ENCODE data around the gene OR52W1.

Gene OR52W1

DNA sequence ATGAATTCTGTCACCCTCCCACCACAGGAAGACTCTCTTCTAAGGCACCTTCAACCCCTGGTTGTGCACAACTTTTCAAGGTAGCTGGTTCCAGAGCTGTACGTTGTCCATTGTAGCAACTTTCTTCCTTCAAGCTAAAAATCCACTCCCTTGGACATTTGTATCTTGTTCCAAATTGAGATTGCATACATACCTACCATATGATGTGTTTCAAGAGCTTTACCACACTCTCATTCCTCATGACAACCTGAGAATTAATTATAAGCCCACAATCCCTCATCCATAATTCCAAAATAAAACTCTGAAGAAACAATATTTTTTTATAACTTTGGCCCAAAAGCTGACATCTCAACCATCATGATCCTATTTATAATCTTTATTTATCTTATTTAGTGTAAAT lies 3.0 kb downstream of the OR52W1 start:
- H3K4me1 ChIP-seq (ENCODE audit: control insufficient read depth in 1 of 2, insufficient read depth in 2 of 2, low read length in 2 of 2), result peaks cover 0 to 2% of the 10 kb centered on the region in 2 experiments
- H3K79me1 ChIP-seq (ENCODE audit: low read length), result no peaks in the 10 kb centered on the region
- no peak overlapping the region for H2BK12ac ChIP-seq (ENCODE audit: low read length)
- no peak overlapping the region for H3K4ac ChIP-seq (ENCODE audit: low read depth, low read length)
- peaks cover 0 to 8% of the 10 kb centered on the region in 2 experiments for H3K36me3 ChIP-seq (ENCODE audit: control insufficient read depth in 1 of 2, insufficient read depth in 2 of 2, low read length in 2 of 2)
- H3K18ac ChIP-seq (ENCODE audit: low read length), result no peak overlapping the region
- no peak overlapping the region for H3K4me3 ChIP-seq (ENCODE audit: low read depth, low read length)
- no peak overlapping the region for H3K4me2 ChIP-seq (ENCODE audit: low read length)
- no peak overlapping the region for H4K8ac ChIP-seq (ENCODE audit: low read depth, low read length)
- H3K14ac ChIP-seq (ENCODE audit: low read length), result no peak overlapping the region
- H3K27me3 ChIP-seq (ENCODE audit: insufficient read depth, low read length), result no peaks in the 10 kb centered on the region
- no peak overlapping the region for H4K91ac ChIP-seq (ENCODE audit: low read depth, low read length)
- peak in 1 of 2 donors; percentile 18 for DNase-seq
- H2AK5ac ChIP-seq (ENCODE audit: low read length), result no peak overlapping the region
- H3K9me3 ChIP-seq (ENCODE audit: insufficient read depth, low read depth, low read length), result peaks cover 2% of the 10 kb centered on the region
- no CpG with 5 or more reads among the region's 1 CpG for WGBS (ENCODE audit: extremely low coverage, insufficient coverage, insufficient read length)
- no peak overlapping the region for H3K23ac ChIP-seq (ENCODE audit: low read length)
- H3K9ac ChIP-seq (ENCODE audit: low read length), result no peak overlapping the region
- no peak overlapping the region for H3K27ac ChIP-seq (ENCODE audit: low read depth, low read length)
- H2BK5ac ChIP-seq (ENCODE audit: low read depth, low read length, poor library complexity), result no peak overlapping the region
- H2BK120ac ChIP-seq (ENCODE audit: insufficient read depth, low read length, poor library complexity), result no peak overlapping the region
- H2AFZ ChIP-seq (ENCODE audit: insufficient read depth, low read length, poor library complexity), result no peak overlapping the region
- no peak overlapping the region for H4K12ac ChIP-seq (ENCODE audit: low read depth, low read length)
- no peaks in the 10 kb centered on the region for H3K79me2 ChIP-seq (ENCODE audit: control insufficient read depth, insufficient read depth, low read length, poor library complexity)

DNA sequence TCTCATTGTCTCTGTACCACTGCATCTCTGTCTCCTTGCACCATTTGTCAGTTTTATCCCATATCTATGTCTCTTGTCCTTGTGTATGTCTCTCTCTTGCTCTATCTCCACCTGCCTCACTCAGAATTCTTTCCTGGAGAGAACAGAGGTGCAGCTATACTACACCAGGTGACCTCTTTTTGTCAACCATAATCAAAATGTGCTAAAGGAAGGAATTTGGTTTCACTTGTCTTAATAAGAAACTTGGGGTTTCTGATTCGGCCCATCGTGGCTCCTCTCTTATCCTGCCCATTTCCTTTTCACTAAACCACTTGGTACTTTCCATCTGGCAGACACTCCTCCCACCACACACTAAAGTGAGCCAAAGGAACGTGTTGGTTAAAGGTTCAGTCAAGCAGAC lies 4.3 kb downstream of the OR52W1 start:
- H3K27ac ChIP-seq (ENCODE audit: low read depth, low read length), result no peak overlapping the region
- WGBS (ENCODE audit: extremely low coverage, insufficient coverage, insufficient read length), result no CpG with 5 or more reads among the region's 3 CpGs

DNA sequence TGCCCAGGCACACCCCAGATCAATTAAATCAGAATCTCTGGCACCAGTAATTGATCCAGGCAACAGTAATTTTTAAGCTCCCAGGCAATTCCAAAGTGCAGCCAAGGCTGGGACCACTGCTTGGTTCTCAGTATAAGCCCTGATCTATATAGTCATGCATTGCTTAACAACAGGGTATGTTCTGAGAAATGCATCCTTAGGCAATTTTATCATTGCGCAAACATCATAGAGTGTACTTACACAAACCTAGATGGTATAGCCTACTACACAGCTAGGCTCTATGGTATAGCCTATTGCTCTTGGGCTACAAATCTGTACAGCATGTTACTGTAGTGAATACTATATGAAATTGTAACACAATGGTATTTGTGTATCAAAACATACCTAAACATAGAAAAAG lies 5.7 kb downstream of the OR52W1 start:
- Histone ChIP-seq H4K12ac (ENCODE audit: low read depth, low read length) (no peak overlapping the region), H3K79me2 (ENCODE audit: control insufficient read depth, insufficient read depth, low read length, poor library complexity) (no peaks in the 10 kb centered on the region), H3K14ac (ENCODE audit: low read length) (no peak overlapping the region), H3K18ac (ENCODE audit: low read length) (no peak overlapping the region), H2BK5ac (ENCODE audit: low read depth, low read length, poor library complexity) (no peak overlapping the region), H3K4ac (ENCODE audit: low read depth, low read length) (no peak overlapping the region), H3K4me3 (ENCODE audit: low read depth, low read length) (no peak overlapping the region), H3K36me3 (ENCODE audit: control insufficient read depth in 1 of 2, insufficient read depth in 2 of 2, low read length in 2 of 2) (peaks cover 3 to 14% of the 10 kb centered on the region in 2 experiments), H3K4me1 (ENCODE audit: control insufficient read depth in 1 of 2, insufficient read depth in 2 of 2, low read length in 2 of 2) (no peaks in the 10 kb centered on the region), H4K91ac (ENCODE audit: low read depth, low read length) (no peak overlapping the region), H3K27ac (ENCODE audit: low read depth, low read length) (no peak overlapping the region), H3K9ac (ENCODE audit: low read length) (no peak overlapping the region), H3K79me1 (ENCODE audit: low read length) (no peaks in the 10 kb centered on the region), H3K23ac (ENCODE audit: low read length) (no peak overlapping the region), H2BK120ac (ENCODE audit: insufficient read depth, low read length, poor library complexity) (no peak overlapping the region), H3K27me3 (ENCODE audit: insufficient read depth, low read length) (no peaks in the 10 kb centered on the region), H3K4me2 (ENCODE audit: low read length) (no peak overlapping the region), H2AK5ac (ENCODE audit: low read length) (no peak overlapping the region), H4K8ac (ENCODE audit: low read depth, low read length) (no peak overlapping the region), H2BK12ac (ENCODE audit: low read length) (no peak overlapping the region), H3K9me3 (ENCODE audit: insufficient read depth, low read depth, low read length) (peaks cover under 1% of the 10 kb centered on the region), H2AFZ (ENCODE audit: insufficient read depth, low read length, poor library complexity) (no peak overlapping the region)
- WGBS (ENCODE audit: extremely low coverage, insufficient coverage, insufficient read length), result no CpG with 5 or more reads among the region's 1 CpG
- peak; percentile 43 to 97 for DNase-seq

More for the DNA sequence above, 4.3 kb downstream of the OR52W1 start:
- H3K9ac ChIP-seq (ENCODE audit: low read length), result no peak overlapping the region
- no peak overlapping the region for H4K91ac ChIP-seq (ENCODE audit: low read depth, low read length)
- no peaks in the 10 kb centered on the region for H3K4me1 ChIP-seq (ENCODE audit: control insufficient read depth in 1 of 2, insufficient read depth in 2 of 2, low read length in 2 of 2)
- H3K4ac ChIP-seq (ENCODE audit: low read depth, low read length), result no peak overlapping the region
- H3K4me3 ChIP-seq (ENCODE audit: low read depth, low read length), result no peak overlapping the region
- H2BK5ac ChIP-seq (ENCODE audit: low read depth, low read length, poor library complexity), result no peak overlapping the region
- H2AK5ac ChIP-seq (ENCODE audit: low read length), result no peak overlapping the region
- no peak overlapping the region for H3K14ac ChIP-seq (ENCODE audit: low read length)
- H3K79me2 ChIP-seq (ENCODE audit: control insufficient read depth, insufficient read depth, low read length, poor library complexity), result no peaks in the 10 kb centered on the region
- H3K23ac ChIP-seq (ENCODE audit: low read length), result no peak overlapping the region
- no peak overlapping the region for H2BK12ac ChIP-seq (ENCODE audit: low read length)
- H3K27me3 ChIP-seq (ENCODE audit: insufficient read depth, low read length), result no peaks in the 10 kb centered on the region
- peaks cover 0 to 12% of the 10 kb centered on the region in 2 experiments for H3K36me3 ChIP-seq (ENCODE audit: control insufficient read depth in 1 of 2, insufficient read depth in 2 of 2, low read length in 2 of 2)
- H2AFZ ChIP-seq (ENCODE audit: insufficient read depth, low read length, poor library complexity), result no peak overlapping the region
- no peak overlapping the region for H3K18ac ChIP-seq (ENCODE audit: low read length)
- H3K4me2 ChIP-seq (ENCODE audit: low read length), result no peak overlapping the region
- no peak overlapping the region for H4K12ac ChIP-seq (ENCODE audit: low read depth, low read length)
- peaks cover 2% of the 10 kb centered on the region for H3K9me3 ChIP-seq (ENCODE audit: insufficient read depth, low read depth, low read length)
- H3K79me1 ChIP-seq (ENCODE audit: low read length), result no peaks in the 10 kb centered on the region
- no peak for DNase-seq
- no peak overlapping the region for H2BK120ac ChIP-seq (ENCODE audit: insufficient read depth, low read length, poor library complexity)
- H4K8ac ChIP-seq (ENCODE audit: low read depth, low read length), result no peak overlapping the region

DNA sequence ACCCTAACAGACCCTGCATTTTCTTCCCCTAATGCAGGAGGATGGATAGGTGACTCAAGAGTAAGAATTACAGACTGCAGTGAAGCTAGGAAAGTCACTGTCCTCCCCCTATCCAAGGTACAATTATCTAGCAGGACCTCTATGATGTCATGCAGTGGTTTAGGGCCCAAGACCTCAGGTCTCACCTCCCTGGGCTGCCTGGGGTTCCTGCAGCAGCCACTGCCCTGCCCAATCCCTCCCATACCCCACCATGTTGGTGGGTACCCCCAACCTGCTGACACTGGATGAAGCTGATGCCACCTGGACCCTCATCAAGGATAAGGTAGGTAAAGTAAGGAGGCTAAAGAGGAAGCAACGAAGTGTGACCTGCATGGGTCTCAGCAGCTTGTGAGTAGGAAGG lies 6.3 kb downstream of the OR52W1 start, which contains the start of gene C11orf42:
Gene C11orf42, plus strand, starts transcription at position 192 of the 400 bp plus-strand sequence. Its CDS starts 59 bp downstream, at position 251.
- Histone ChIP-seq H2AFZ (ENCODE audit: insufficient read depth, low read length, poor library complexity) (no peak within 1 kb of the TSS), H2AK5ac (ENCODE audit: low read length) (no peak within 1 kb of the TSS), H3K14ac (ENCODE audit: low read length) (no peak within 1 kb of the TSS), H2BK12ac (ENCODE audit: low read length) (no peak within 1 kb of the TSS), H3K9me3 (ENCODE audit: insufficient read depth, low read depth, low read length) (peaks cover 3% of the 10 kb centered on the region), H3K23ac (ENCODE audit: low read length) (peak within 1 kb of the TSS; percentile 80), H3K4ac (ENCODE audit: low read depth, low read length) (no peak within 1 kb of the TSS), H4K12ac (ENCODE audit: low read depth, low read length) (no peak within 1 kb of the TSS), H3K9ac (ENCODE audit: low read length) (peak within 1 kb of the TSS; percentile 36), H3K4me2 (ENCODE audit: low read length) (no peak within 1 kb of the TSS), H3K79me2 (ENCODE audit: control insufficient read depth, insufficient read depth, low read length, poor library complexity) (no peaks in the 10 kb centered on the region), H3K4me3 (ENCODE audit: low read depth, low read length) (no peak within 1 kb of the TSS), H3K27ac (ENCODE audit: low read depth, low read length) (no peak within 1 kb of the TSS), H3K36me3 (ENCODE audit: control insufficient read depth in 1 of 2, insufficient read depth in 2 of 2, low read length in 2 of 2) (peaks cover 10 to 21% of the 10 kb centered on the region in 2 experiments), H2BK120ac (ENCODE audit: insufficient read depth, low read length, poor library complexity) (no peak within 1 kb of the TSS), H3K79me1 (ENCODE audit: low read length) (no peaks in the 10 kb centered on the region), H3K27me3 (ENCODE audit: insufficient read depth, low read length) (no peaks in the 10 kb centered on the region), H2BK5ac (ENCODE audit: low read depth, low read length, poor library complexity) (no peak within 1 kb of the TSS), H3K4me1 (ENCODE audit: control insufficient read depth in 1 of 2, insufficient read depth in 2 of 2, low read length in 2 of 2) (no peaks in the 10 kb centered on the region), H4K91ac (ENCODE audit: low read depth, low read length) (no peak within 1 kb of the TSS), H3K18ac (ENCODE audit: low read length) (no peak within 1 kb of the TSS), H4K8ac (ENCODE audit: low read depth, low read length) (no peak within 1 kb of the TSS)
- DNase-seq, result no peak
- WGBS (ENCODE audit: extremely low coverage, insufficient coverage, insufficient read length), result no CpG with 5 or more reads among the region's 1 CpG
